HG03342 (cell line): ENCODE data around the gene TSC22D2.

Experiments
- ATAC-seq: cut with Tn5 transposase; IDR thresholded peaks from one replicate; pipeline ENCODE4 v1.9.1; 2021; ENCODE audit warnings: mild to moderate bottlenecking, moderate library complexity; ENCODE audit not compliant: unreplicated experiment

Gene TSC22D2

DNA sequence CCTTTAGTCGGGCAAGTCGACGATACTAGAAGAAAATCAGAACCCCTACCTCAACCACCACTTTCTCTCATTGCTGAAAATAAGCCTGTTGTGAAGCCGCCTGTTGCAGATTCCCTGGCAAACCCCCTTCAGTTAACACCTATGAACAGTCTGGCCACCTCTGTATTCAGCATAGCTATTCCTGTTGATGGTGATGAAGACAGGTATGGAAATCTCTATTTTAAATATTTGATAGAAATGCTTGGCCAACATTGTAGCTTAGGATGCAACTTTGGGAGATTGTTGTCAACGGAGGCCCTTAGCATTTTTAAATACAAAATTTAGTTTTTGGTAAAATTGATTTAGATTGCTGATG lies 3.0 kb downstream of the TSC22D2 start:
- no peak for ATAC-seq

DNA sequence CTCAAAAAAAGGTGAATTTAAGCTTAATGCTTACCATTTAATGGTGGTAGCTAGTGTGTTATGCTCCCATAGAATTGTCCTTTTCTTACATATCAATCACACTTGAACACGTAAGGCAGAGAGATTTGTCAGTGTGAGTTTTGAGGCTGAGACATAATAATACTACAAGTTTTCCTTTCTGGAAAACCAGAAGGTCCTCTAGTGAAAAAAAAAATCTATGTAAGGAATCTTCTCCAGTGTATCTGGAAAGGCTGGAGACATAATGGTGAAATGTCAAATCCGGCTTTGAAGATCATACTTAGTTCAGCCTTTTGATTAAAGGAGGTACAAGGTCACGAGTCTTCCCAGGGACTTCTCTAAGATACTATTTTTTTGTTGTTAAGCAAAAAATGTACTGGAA lies 3.4 kb downstream of the TSC22D2 start:
- no peak for ATAC-seq

DNA sequence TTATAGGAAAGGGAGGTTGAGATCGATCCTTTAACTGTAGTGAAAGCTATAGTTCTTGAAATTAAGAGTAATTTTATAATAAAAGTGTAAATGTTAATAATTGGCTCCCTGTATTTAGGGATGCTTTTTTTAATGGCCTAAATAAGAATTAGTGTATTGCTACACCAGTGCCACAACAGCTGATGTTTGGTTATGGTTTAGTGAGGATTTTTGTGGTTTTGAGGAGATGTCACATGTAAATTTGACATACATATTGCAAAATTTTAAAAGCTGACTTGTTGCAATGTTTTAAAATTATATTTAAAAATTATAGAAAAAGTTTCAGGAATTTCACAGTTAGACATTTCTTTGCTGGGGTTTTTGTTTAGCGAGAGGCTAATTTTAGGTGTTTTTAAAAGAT lies 3.9 kb downstream of the TSC22D2 start:
- ATAC-seq = no peak

DNA sequence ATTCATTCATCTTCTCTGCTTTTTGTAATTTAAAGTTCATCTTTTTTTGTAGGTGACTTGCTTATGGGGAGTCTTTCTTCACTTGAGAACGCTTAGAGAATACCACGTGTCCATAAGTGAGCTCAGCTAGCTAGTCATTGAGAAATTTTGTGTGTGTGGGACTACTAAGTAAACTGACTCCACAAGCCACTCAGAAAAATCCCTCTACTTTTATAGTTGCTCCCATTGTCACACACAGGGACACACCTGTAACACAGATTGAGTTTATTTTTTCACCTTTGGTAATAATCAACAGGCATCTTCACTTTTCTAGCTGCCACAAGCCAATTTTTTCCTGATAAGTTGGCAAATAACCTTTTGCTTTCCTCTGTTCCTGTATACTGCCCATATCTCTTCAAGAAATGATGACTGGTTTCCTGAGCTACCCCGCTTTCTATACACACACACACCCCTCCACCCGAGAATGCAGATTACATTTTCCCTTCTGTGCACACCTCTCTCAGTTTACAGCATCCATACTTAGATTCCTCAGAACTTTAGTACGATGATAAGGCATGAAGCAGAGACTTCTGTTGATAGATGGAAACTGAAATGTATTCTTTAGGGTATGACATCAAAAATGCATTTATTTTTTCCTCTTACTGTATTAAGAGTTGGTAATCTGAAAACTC lies 4.6 kb downstream of the TSC22D2 start:
- no peak for ATAC-seq

DNA sequence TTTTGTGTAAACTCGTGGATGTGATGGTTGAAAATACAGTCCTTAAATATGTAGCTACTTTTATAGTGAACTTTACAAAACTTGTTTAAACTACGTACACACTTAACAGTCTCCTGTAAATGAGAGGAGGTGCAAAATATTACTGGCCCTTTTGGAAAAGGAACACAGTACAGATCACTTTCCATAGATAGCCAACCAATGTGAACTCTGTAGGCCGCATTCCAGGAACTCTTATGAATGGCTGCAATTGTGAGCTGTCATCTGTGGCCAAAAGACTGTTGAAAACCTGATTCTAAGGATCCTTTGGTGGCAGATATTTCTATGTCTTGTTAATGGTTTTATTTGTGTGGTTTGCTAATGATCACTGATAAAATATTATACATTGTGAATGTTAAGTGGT lies 6.2 kb downstream of the TSC22D2 start:
- ATAC-seq = no peak

DNA sequence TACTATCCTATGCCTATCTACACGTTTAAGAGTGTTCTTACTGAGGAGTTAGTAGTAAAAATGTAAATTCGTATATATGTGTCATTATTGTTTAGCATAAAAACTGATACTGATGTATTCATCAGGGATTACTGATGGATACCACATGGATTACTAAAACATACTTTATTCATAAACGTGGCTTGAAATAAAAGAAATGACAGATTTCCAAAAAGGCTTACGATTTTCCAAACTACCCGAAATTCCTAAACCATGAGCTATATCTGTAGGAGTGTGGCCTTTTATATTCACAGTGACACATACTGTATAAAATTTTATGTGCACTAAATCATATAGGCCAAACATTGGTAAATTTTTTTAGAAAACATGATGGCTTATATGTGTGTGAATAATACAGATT lies 6.9 kb downstream of the TSC22D2 start:
- ATAC-seq = no peak

DNA sequence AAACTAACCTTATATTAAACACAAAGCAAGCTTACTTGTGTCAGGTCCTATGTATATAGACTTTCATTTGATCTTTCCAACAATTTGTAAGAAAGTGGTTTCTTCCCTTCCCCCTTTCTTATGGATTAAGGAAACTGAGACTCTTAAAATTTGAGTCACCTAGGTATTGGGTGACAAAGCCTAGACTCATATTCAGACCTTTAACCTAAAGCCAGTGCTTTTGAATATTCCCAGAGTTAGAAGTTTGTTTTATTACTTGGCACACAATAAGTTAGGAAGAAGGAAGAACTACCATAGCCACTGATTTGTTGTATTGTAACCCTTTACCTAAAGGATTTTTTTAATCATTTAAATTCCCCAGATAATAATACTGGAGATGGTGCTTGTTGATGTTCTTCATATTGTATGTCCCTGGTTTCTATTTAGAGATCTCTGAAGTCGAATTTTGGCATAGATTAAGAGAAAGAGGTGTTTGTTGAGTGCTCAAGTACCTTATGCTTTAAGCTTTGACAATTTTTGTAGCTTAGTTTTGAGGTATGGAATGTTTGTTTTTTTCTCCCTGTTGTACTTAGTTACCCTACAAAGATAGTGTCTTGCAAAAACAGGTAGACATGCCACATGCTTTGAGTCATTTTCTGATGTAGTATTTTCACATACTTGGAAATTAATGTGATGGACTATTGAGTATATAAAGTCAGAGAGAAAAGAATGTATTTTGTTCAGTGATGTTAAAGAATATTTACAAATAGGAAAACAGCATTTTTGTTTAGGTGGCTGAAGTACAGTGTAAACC lies 11.2 kb downstream of the TSC22D2 start:
- no peak for ATAC-seq

DNA sequence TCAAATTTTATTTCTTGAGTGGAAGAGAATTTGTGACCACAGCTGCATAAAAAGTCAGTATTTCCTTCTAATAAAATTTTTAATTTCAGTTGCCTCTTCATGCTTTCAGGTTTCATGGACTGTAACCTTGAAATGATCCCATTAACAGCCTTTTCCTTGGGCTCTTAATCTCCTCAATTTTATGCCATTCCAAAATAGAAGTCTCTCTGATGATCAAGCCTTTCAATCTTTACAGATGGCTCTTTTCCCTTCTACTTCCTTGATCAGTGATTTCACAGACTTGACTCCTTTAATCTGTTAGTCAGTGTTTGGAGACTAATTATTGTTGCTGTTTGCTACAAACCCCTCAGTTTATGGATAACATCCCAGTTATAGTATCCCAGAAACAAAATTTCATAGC lies 11.9 kb downstream of the TSC22D2 start:
- ATAC-seq = no peak

DNA sequence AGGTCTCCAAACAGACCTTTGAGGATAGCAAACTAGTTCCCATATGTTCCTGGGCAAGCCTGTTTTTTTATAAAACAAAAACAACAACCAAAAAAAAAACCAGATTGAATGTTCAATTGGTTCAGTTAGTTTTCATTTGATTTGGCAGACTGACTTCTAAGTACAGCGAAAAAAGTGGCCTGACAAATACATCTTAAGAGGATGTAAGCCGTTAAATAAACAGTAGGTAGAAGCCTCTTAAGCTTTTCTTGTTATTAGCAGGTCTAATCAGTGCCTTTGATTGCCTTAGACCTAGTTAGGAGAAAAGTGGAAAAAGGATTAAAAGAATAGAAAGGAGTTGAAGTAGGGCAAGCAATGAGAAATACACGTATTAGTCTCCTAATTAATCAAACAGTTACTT lies 13.2 kb downstream of the TSC22D2 start:
- ATAC-seq = no peak

DNA sequence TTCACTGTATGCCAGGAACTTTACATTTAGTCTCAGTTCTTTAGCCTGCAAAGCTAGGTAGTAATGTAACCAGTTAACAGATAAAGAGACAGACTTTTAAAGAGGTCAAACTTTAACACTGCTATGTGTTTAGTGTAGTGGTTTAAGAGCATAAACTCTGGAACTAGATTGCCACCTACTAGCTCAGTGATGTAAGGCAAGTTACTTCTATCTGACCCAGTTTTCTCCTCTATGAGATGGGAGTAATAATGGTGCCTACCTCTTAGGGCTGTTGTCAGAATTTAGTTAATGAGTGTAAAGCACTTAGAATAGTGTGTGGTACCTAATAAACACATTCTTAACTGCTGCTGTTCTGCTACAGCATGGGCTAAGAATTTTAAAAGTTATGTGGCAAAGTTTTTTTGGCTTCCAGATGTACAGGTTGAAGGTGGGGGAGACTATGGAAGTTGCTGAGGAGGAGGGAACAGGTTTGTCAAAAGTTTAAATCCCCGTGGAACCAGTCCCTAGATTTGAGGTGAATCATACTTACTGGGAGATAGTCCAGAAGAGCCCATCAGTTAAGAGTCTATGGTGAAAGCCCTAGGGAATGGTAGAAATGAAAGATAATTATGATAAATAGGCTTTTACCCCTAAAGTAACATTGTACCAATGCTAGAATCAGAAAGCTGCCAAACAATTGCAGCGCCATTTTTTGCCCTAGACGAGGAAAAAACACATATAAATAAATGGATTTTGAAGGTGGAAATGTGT lies 13.9 kb downstream of the TSC22D2 start:
- ATAC-seq = no peak

DNA sequence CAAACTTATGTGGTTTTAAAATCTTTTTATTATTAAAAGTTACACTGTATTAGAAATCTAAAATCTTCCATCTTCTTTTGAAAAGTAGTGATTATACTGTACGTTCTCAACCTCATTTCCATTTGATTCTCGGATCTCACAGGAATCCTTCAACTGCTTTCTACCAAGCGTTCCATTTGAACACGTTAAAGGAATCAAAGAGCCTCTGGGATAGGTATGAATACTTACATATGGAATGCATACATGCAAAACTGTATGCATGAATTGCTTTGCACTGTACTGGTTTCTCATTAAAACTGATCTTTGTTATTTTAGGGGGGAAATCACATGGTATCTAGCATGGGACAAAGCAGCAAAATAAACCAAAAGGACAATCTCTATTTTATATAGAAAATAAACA lies 14.8 kb downstream of the TSC22D2 start:
- ATAC-seq = no peak

DNA sequence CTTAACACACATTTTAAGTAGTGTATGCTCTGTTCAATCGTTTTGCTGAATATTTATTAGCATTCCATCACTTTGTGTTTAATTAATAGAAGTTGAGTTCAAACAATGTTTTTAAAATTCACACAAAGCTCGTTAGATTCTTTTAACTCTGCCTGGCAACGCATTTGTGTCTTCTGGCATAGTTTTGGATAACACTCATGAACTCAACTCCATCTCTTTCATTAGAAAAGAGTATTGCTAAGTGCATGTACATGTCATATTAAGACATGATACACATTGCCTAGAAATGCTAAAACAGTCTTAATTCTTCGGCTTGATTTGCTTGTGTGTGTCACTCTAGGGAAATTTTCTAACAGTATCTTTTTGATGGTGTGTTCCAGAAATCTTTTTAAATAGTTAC lies 15.7 kb downstream of the TSC22D2 start:
- ATAC-seq = no peak

DNA sequence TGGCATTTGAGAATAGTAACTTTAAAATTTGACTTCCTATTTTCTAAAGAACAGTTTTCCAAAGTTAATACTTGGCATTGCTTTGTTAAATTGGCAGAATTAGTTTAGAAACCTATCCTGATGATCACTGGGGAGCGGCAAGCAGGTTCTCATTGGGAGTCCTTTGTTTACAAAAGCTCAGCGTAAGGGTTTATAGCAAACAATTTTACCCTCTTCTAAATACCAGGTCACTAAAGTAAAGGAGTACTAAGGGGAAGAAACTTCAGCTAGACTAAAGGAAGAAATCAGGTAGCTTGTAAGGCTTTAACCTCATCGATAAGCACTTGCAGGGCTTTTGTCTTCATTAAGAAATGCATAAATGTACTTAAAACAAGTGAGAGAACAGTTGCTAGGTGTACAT lies 18.2 kb downstream of the TSC22D2 start:
- no peak for ATAC-seq

DNA sequence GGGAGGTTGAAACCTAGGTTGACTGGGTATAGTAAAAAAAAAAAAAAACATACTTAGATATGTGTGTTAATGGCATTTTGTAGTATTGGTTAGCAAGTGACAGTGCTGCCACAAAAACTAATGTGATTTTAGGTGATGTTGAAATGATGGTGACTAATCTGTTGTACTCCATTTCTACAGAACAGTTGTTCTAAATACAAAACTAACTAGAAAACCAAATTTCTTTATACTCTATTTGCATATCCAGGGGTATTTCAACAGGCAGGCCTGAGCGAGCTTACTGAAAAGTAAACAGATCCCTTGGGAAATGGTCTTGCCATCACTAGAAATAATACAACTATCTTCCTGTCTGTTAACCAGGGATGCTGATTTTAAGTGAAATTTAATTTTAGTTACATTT lies 20.5 kb downstream of the TSC22D2 start:
- ATAC-seq = no peak

DNA sequence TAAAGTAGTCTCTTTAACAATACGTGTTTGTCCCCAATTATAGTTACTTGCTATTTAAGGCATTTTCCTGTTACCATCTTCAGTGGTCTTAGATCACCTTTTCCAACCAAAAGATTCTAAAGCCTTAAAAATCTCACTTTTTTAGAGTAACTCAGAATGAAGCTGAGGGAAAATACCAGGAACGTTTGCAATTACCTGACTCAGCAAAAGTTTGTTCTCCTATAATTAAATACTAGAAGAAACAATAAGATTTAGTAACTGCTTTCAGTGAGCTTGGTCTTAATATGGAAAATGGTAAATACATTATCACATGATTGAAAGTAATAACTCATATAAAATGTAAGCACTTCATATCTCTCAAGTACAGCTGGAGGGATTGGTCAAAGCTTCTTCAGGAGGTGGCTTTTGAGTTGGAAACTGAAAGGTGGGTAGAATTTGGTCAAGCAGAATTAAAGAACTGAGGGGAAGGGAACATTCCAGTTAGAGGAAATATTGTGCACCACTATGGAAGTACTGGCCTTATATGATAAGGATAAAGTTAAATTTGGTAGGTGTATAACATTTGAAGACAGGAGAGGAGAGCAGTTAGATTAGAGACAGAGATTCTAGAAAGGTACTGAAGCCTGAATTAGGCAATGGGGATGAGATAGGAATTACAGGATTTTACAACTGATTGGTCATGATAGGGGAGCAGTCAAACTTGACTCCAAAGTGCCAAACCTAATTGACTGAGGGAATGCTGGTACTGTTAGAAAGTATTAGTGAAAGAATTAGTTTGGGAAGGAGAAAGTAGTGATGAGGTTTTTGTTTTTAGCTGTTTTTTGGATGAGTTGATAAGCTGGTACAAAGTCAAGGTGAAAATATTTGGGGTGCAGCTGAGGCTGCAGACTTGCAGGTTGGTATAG lies 21.9 kb downstream of the TSC22D2 start:
- ATAC-seq = no peak

DNA sequence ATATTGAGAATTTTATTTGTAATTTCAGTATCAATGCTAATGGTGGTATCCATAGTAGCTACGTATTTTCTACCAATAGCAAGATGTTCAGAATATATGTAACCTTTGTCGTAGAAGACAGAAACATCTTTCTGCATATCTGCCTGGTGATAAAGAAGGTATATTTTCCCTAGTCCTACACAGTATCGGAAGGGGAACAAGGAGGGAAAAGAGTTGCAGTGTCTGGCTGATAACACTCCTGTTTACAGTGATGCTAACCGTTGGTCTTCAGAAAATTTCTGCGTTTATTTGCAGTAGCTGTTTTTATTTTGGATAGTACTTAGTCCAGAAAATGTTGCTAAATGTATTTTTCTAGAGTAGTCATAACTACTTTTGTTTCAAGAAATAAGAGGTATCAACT lies 25.2 kb downstream of the TSC22D2 start:
- ATAC-seq = no peak

DNA sequence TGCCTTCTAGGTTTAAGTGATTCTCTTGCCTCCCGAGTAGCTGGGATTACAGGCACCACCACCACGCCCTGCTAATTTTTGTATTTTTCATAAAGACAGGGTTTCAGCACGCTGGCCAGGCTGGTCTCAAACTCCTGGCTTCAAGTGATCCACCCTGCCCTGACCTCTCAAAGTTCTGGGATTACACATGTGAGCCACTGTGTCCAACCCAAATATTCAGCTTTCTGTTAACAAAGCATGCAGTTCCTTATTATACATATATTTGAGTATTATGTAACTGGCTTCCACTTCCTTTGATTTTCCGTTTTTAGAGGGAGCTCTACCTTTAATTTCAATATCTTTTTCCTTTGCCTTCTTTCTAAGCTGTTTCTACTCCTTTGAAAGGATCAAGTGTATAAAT lies 26.1 kb downstream of the TSC22D2 start:
- ATAC-seq = no peak

DNA sequence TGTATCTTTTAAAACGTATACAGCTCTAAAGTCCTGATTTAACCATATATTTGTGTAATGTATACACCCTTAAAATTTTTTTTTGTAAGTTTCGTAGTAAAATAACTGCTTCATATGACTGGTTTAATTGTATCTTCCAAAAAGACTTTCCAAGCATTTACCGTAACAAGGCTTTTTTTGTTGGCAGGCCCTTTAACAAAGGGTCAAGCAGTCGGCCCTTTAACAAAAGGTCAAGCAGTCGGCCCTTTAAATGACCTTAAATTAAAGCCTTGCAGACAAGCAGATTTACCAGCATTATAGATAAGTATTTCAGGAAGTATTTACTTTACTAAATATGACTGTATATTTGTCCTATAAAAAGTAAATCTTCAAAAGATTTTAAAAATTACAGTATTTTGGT lies 28.1 kb downstream of the TSC22D2 start:
- no peak for ATAC-seq

DNA sequence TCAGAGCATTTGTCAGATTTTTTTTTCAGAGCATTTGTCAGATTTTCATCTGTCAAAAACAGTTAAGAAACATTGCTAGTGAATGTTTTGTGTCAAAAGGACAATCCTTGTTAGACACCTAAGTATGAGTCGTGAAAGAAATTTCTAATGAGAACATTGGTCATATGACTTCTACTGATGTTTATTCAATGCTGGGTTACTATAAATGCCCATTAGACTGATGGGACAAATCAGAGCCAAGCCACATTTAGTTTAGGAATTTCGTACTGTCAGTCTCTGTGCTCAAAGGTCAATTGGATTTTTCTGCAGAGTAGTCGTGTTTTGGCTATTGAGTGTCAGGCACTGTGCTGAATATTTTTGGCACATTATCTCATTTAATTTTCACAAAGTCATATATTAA lies 31.6 kb downstream of the TSC22D2 start:
- no peak for ATAC-seq

DNA sequence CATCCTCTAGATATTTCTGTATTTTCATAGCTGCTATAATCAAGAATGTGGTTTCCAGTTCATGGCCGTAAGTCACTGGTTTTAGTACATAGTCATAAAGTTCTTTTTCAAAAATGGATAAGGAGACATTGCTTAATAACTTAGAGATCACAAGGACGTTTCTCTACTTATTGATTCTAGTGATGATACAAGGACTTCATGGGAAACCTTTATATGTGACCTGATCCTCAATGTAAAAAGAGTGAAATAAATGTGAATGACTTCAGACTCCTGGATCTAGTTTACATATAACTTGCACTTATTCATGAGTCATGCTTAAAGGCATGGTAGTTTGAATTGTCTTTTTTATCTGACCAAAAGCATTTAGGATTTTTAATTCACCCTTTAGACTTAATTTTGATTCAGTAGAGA lies 35.2 kb downstream of the TSC22D2 start:
- no peak for ATAC-seq

DNA sequence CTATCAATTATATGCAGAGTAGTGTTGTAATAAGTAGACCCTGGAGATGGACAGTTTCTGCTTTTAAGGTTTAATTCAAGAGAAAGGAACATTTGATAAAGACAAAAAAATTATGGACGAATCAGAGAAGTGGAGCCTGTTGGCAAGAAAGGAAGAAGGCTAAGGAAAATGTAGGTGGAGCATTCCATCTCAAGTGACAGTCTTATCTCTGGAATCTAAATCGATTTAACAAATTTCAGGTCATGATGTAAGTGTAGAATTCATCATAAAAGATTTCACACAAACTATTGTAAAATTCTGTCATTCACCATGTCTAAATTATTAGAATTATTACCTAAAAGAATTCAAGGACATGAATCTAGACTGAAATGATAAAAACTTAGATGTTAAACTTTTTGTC lies 36.3 kb downstream of the TSC22D2 start:
- ATAC-seq = no peak
